ENCODE data around the gene TCF15.

The TCF15 gene

DNA sequence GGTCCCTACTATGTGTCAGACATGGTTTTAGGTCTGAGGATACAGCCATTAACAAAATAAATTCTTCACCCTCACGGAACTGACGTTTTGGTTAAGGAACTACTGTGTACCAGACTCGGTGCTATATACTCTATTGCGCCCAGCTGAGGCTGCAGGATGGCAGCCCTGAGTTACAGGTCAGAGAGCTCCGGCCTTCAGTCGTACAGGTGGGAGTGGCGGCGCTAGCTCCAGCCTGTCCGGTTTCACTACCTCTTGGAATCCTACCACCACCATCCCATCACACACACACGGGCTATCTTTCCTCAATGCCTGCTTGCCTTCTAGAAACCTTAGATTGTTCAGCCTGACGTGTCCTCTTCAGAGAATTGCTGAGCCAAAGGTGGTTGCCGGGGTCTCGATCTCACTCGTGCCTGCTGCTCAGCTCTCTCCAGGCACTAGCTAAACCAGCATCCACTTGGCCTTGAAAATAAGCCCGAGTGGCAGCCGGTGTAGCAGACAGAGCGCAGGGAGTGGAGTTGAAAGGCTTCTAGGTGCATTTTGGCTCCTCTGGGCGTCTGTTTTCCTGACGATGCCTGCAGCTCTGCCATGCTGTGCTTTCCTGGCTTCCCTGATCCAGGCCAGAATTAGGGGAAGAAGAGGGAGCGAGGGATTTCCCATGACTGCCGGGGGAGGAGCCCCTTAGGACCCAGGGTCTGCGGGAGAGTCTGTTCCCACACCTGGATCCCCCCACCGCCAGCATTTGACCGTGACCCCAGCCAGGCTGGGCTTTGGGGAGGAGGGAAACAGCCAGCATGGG, 1.1 kb upstream of the TCF15 start:
- DNase-seq (ENCODE audit: low read depth), result no peak

GRCh38 chr20:609371-609964, 641 bp downstream of the TCF15 start:
- DNase-seq (ENCODE audit: low read depth), result no peak

GRCh38 chr20:608970-609369, 1.1 kb downstream of the TCF15 start:
- no peak for DNase-seq (ENCODE audit: low read depth)

GRCh38 chr20:607476-607875, 2.6 kb downstream of the TCF15 start:
- no peak for DNase-seq (ENCODE audit: low read depth)

DNA sequence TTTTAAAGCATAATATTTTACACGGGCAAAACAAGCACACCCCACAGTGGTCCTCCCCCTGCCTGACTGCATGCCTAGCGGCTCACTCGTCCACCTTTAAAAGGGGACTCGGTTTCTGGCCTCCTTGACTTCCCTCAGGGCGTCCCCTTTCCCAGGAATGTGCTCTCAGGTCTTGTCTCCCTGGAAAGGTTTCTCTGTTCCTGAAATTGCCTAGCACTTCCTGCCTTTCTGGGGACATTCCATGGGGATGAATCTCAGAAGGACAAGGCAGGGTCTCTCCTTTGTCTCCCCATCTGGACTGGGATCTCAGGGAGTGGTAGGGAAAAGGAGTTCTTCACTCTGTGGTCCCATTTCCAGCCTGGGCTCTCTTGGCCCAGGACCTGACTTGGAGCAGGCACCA, 4.9 kb downstream of the TCF15 start:
- no peak for DNase-seq (ENCODE audit: low read depth)

DNA sequence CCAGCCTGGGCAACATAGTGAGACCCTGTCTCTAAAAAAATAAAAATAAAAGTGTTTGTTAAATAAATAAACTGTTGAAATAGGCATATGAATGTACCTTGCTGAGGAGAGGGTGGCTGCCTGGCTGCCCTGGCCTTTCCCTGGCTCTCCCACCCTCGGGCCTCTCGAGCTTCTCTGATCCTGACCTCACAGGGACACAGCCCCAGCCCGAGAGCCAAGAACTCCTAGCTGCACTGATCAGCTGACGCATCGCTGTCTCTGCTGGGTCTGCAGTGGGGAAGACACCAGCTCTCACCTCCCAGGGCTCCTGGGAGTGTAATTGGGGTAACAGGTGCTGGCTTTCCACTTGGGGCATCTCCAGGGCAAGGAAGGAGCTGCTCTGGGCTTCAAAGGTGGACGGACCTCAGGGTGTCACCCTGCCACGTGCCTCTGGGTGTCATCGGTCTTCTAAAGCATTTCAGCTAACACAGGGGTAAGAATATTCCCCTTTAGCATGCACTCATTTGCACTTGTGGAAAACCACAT, 6.9 kb downstream of the TCF15 start:
- no peak for DNase-seq (ENCODE audit: low read depth)

GRCh38 chr20:602111-602970, 7.8 kb downstream of the TCF15 start:
- DNase-seq (ENCODE audit: low read depth), result no peak

- DNase-seq (ENCODE audit: low read depth), result no peak
These were observed 9.4 kb downstream of the TCF15 start for GRCh38 chr20:600736-601135.

- no peak for DNase-seq (ENCODE audit: low read depth)
These were observed 10.0 kb downstream of the TCF15 start for GRCh38 chr20:600141-600540.

- DNase-seq (ENCODE audit: low read depth), result no peak
These were observed 11.8 kb downstream of the TCF15 start for GRCh38 chr20:598133-598850.

DNA sequence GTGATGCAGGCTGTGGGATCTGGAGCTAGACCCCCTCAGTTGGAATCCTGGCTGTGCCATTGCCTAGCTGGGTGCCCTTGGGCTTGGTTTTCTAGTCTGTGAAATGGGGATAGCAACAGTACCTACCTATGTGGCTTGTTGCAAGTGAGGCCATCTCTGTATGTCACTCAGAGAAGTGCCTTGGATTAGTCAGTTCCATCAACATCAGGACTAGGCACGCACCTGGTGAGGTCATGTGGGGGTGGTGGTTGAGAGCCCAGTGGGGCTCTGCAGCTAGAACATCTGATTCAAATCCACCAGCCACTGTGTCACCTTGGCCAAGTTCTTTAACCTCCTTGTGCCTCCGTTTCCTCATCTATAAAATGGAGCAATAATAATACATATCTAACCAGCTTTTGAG, 12.5 kb downstream of the TCF15 start:
- no peak for DNase-seq (ENCODE audit: low read depth)

DNA sequence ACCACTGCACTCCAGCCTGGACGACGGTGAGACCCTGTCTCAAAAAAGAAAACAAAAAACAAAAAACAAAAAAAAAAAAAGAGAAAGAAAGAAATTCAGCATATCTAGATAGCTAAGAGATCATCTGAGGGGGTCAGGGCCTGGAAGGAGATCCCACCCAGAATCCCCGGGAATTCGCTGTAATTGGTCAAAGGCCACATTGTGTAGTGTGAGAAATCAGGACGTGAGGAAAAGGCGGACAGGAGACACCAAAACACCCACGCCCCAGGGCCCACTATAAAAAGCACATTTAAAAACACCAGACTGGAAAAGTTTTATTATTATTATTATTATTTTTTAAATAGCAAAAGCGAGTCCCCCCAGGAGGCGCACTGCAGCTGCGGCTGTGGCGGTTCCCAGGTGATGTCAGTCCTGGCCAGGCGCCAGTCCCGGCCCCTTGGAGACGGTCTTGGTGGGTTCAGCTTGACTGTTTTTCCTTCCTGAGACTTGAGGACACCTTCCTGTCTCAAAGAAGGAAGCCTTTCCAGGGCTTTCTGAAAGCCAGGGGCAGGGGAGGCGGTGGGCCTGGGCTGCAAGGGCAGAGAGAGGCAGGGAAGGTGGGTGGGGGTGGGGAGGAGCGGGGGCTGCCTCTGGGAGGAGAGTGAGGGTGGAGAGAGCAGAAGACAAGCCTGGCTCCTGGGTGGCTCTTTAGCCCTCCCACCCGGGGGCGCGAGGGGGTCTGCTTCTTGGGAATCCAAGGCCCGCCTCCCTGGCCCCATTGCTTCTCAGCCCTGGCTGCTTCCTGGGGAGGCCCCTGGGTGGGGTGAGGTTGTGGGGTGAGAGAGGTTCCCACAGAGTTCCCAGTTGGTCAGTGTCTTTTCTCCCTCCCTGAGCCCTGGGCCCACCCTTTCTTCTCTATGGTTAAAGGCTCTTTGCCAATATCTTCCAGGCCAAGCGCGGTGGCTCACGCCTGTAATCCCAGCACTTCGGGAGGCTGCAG, 14.5 kb downstream of the TCF15 start:
- DNase-seq (ENCODE audit: low read depth), result no peak

GRCh38 chr20:592506-592905, 17.6 kb downstream of the TCF15 start:
- no peak for DNase-seq (ENCODE audit: low read depth)

- no peak for DNase-seq (ENCODE audit: low read depth)
These were observed 18.2 kb downstream of the TCF15 start for GRCh38 chr20:591941-592340.

DNA sequence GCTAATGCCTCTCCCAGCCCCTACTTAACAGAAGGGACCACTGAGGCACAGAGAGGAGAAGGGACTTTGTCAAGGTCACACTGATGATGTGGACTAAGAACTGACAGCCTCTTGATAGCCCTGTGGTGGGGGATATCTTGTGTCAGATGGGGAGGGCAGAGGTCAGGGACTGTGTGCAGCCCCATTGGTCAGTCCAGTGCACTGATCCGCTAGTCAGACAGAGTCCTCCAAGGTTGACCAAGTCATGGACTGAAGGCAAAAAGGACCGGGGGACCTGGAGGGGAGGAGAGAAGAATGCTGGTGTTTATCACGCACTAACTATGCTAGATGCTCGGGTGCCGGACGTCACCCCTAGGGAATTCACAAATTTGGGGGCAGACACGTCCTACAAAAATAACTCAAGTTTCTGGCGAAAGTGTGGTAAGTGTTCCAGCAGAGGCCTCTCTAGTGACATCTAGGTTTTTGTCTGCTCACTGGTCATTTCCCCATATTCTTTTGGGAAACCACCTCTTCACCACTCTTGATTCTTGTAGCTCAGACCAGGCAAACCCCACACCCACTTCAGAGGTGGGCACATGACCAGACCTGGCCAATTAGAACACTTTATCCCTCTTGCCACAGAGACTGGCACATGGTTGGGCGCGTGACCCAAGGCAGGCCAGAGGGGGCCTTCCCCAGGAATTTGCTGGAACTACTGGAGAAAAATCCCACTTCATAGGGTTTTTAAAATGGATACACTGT, 21.0 kb downstream of the TCF15 start:
- no peak for DNase-seq (ENCODE audit: low read depth)

GRCh38 chr20:588476-588875, 21.6 kb downstream of the TCF15 start:
- DNase-seq (ENCODE audit: low read depth), result no peak

GRCh38 chr20:584971-585301, 25.2 kb downstream of the TCF15 start:
- no peak for DNase-seq (ENCODE audit: low read depth)

DNA sequence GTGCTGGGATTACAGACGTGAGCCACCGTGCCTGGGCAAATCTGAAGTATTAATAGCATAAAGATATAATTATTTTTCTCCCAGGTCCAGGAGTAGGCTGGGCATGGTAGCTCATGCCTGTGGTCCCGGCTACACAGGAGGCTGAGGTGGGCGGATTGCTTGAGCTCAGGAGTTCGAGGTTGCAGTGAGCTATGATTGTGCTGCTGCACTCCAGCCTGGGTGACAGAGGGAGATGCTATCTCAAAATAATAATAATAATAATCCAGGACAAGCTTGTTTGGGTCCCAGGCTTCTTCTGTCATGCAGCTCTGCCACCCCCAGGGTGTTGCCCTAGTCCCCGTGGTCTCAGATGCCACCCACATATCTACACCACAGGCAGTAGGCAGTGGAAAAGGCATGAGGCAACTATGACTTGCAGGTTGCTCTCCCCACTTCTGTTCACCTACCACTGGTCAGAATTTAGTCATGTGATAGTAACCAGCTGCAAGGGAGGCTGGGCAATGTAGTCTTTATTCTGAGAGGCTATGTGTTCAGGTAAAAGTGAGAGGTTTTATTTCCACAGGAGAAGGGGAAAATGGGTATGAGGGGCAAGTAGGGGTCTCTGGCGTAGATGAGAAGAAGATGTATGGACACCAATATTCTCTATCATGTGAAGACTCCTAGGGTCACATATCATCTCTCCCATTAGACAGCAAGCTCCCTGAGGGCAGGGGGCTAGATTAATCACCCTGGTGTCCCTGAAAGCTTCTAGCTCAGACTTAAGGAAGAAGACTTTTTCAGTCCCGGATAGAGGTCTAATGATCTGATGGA, 25.7 kb downstream of the TCF15 start:
- DNase-seq (ENCODE audit: low read depth), result no peak

DNA sequence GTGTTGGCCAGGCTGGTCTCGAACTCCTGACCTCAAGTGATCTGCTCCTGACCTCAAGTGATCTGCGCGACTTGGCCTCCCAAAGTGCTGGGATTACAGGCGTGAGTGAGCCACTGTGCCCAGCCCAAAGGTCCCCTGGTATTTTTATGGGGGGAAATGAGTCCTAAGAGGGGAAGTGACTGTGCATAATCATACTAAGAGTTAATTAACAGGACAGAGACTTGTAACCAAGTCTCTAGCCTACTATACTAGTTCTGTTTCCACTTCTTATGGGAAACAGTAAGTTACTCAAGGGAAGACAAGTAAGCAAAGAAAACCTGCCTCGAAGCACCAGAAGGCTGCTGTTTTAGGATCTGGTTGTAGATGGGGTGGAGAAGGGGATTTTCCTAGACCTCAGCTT, 27.9 kb downstream of the TCF15 start:
- no peak for DNase-seq (ENCODE audit: low read depth)

Measured in fibroblast of the conjunctiva (primary cell).